ENCODE measurements around the gene SLC28A2. TPM values are rescaled to one million over a fixed set of nuclear protein-coding genes. Genes with fewer than 3 reads are reported as not detected.

Gene SLC28A2
- total RNA-seq, 2 experiments from 2014 or later: not detected

GRCh38 chr15:45314960-45315359 is 62.9 kb downstream of the SLC28A2 start:
- intact Hi-C loops (cut with micrococcal nuclease; ENCODE audit: unreplicated experiment): no loop called here
- Histone ChIP-seq H3K36me3 (ENCODE audit: insufficient read depth, low read length) (no peaks in the 10 kb centered on the region), H3K4me2 (ENCODE audit: low read length) (no peak overlapping the region), H3K4me1 (ENCODE audit: insufficient read depth, low read length, poor library complexity, severe bottlenecking) (no peaks in the 10 kb centered on the region), H4K20me1 (ENCODE audit: insufficient read depth, low read length) (no peaks in the 10 kb centered on the region), H3K27ac (ENCODE audit: low read depth, low read length, poor library complexity, severe bottlenecking) (no peak overlapping the region), H2AFZ (ENCODE audit: low read length) (no peak overlapping the region), H3K79me2 (ENCODE audit: insufficient read depth, low read depth, low read length) (no peaks in the 10 kb centered on the region), H3K9me2 (ENCODE audit: insufficient read depth, low read length) (no peaks in the 10 kb centered on the region), H3K9me3 (ENCODE audit: low read length) (no peaks in the 10 kb centered on the region), H3K4me3 (ENCODE audit: low read depth, low read length, poor library complexity, severe bottlenecking) (no peak overlapping the region)
- TF ChIP-seq CTCF (conservative IDR thresholded peaks at IDR 0.05; ENCODE audit: low read length): 0 out of 2 replicates have a peak, but pooled peaks have one; percentile 37
- TF ChIP-seq EZH2phosphoT487 (IDR thresholded peaks at IDR 0.05; ENCODE audit: borderline replicate concordance, low read depth, low read length): no peak
- ChIA-PET POLR2A (interaction anchor here (0.6 to 0.7 kb wide), 2 partner anchors 31 to 44 kb away, joined by 3 to 4 read pairs; no protein-coding TSS in a partner anchor), CTCF (ENCODE audit: unreplicated experiment) (no interaction called here)
- BruUV-seq (replicated peaks): no TSS peak
- DNase-seq (ENCODE audit: low spot score): no peak

- CTCF ChIA-PET (ENCODE audit: unreplicated experiment): no interaction called here
These were observed 67.6 kb downstream of the SLC28A2 start for GRCh38 chr15:45319472-45320214.

More at GRCh38 chr15:45319472-45320214, 67.6 kb downstream of the SLC28A2 start:
- Histone ChIP-seq H3K27ac (ENCODE audit: low read depth, low read length, poor library complexity, severe bottlenecking) (no peak overlapping the region), H3K4me2 (ENCODE audit: low read length) (no peak overlapping the region), H2AFZ (ENCODE audit: low read length) (no peak overlapping the region), H3K36me3 (ENCODE audit: insufficient read depth, low read length) (no peaks in the 10 kb centered on the region), H4K20me1 (ENCODE audit: insufficient read depth, low read length) (no peaks in the 10 kb centered on the region), H3K9me2 (ENCODE audit: insufficient read depth, low read length) (no peaks in the 10 kb centered on the region), H3K4me3 (ENCODE audit: low read depth, low read length, poor library complexity, severe bottlenecking) (no peak overlapping the region), H3K4me1 (ENCODE audit: insufficient read depth, low read length, poor library complexity, severe bottlenecking) (no peaks in the 10 kb centered on the region), H3K79me2 (ENCODE audit: insufficient read depth, low read depth, low read length) (no peaks in the 10 kb centered on the region), H3K9me3 (ENCODE audit: low read length) (no peaks in the 10 kb centered on the region)
- POLR2A ChIA-PET: interaction anchor here (0.6 kb wide), 2 partner anchors 72 to 158 kb away, joined by 3 to 4 read pairs; no protein-coding TSS in a partner anchor
- TF ChIP-seq CTCF (conservative IDR thresholded peaks at IDR 0.05; ENCODE audit: low read length) (no peak), EZH2phosphoT487 (IDR thresholded peaks at IDR 0.05; ENCODE audit: borderline replicate concordance, low read depth, low read length) (no peak)
- BruUV-seq (replicated peaks): no TSS peak
- intact Hi-C loops (cut with micrococcal nuclease; ENCODE audit: unreplicated experiment): no loop called here
- no peak for DNase-seq (ENCODE audit: low spot score)
